ENCODE results near the gene CDC37L1. TPM values are rescaled to one million over a fixed set of nuclear protein-coding genes. Genes with fewer than 3 reads are reported as not detected.

The CDC37L1 gene
- total and polyA plus RNA-seq, 10 donors: 5.3 to 21.2 (median 12.5) TPM

- no peak for DNase-seq
- WGBS, 5 donors: 77 to 91% (median 85%) methylated on average over 4 of the region's 4 CpGs
- Histone ChIP-seq H3K4me3 (no peak overlapping the region), H3K27ac (no peak overlapping the region), H3K9me3 (no peaks in the 10 kb centered on the region), H3K27me3 (replicated peaks in 1 of 7) (no peaks in the 10 kb centered on the region), H3K36me3 (peaks cover 0 to 93% (median 17%) of the 10 kb centered on the region in 6 donors), H3K4me1 (no peaks in the 10 kb centered on the region)
- TF ChIP-seq, protein P1, sequence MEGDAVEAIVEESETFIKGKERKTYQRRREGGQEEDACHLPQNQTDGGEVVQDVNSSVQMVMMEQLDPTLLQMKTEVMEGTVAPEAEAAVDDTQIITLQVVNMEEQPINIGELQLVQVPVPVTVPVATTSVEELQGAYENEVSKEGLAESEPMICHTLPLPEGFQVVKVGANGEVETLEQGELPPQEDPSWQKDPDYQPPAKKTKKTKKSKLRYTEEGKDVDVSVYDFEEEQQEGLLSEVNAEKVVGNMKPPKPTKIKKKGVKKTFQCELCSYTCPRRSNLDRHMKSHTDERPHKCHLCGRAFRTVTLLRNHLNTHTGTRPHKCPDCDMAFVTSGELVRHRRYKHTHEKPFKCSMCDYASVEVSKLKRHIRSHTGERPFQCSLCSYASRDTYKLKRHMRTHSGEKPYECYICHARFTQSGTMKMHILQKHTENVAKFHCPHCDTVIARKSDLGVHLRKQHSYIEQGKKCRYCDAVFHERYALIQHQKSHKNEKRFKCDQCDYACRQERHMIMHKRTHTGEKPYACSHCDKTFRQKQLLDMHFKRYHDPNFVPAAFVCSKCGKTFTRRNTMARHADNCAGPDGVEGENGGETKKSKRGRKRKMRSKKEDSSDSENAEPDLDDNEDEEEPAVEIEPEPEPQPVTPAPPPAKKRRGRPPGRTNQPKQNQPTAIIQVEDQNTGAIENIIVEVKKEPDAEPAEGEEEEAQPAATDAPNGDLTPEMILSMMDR (IDR thresholded peaks at IDR 0.05 in 8 of 11, conservative IDR thresholded peaks at IDR 0.05 in 3 of 11): no peak
- no peak for TF ChIP-seq POLR2AphosphoS5 (IDR thresholded peaks at IDR 0.05)
- intact Hi-C loops (cut with DNase I; ENCODE audit: low total_unique reads): no loop called here
Measured at GRCh38 chr9:4706971-4707622, 27.7 kb downstream of the CDC37L1 start.

DNA sequence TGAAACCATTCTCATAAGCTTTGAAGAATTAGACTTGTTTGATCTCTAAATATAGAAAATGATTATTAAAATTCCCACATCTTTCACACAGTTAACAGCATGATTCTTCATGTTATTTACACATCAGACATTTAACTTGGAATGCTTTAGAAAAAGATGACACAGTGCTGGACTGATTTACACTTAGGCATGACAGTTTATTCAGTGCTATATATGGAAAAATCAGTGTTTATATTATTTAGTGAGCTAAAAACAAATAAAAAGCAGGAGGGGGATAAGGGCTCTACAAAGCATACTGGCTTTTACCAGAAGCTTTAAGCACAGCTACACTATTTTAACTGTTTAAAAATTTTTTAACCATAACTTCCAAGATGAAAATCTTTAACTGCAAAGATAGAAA is 30.0 kb downstream of the CDC37L1 start:
- Histone ChIP-seq H3K9me3 (no peaks in the 10 kb centered on the region), H3K27me3 (replicated peaks in 1 of 7) (no peaks in the 10 kb centered on the region), H3K36me3 (peaks cover 0 to 90% (median 16%) of the 10 kb centered on the region in 6 donors), H3K4me1 (no peaks in the 10 kb centered on the region), H3K27ac (no peak overlapping the region), H3K4me3 (no peak overlapping the region)
- DNase-seq: no peak
- TF ChIP-seq, protein P1 (IDR thresholded peaks at IDR 0.05 in 8 of 11, conservative IDR thresholded peaks at IDR 0.05 in 3 of 11): no peak
- TF ChIP-seq POLR2A (IDR thresholded peaks at IDR 0.05): no peak
- TF ChIP-seq POLR2AphosphoS5 (IDR thresholded peaks at IDR 0.05): no peak
- intact Hi-C loops (cut with DNase I; ENCODE audit: low total_unique reads): no loop called here

- no peak for DNase-seq
Measured at GRCh38 chr9:4713849-4714248, 34.5 kb downstream of the CDC37L1 start.

DNA sequence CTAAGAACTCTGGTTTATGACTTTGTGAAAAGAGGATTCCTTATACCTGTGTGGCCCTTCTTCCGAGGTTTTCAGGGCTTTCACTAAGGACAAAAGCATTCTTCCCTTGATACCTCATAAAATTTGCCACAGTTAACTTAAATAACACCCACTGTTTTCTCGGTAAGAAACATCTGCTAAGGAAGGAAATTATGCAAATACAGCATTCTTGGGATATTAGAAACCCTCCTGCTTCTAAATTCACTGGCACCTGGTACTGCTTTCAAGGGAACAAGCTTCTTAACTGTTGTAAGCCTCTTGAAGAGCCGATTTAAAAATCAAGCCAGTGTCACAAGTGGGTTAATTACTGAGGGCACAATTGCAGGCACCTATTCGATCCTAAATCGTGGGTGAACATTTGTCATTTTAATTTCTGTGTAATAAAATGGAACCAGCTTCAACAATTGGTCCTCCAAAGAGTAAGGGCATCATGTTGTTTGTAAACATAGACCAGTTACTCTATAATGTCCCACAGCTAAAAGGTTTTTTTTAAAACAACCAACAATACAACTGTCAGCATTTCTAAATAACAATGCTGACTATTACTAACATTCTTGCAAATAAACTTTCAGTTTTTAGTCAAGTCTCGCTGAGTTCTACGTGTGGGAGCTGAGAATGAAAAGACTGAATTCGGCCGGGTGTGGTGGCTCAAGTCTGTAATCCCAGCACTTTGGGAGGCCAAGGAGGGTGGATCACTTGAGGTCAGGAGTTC is 35.1 kb downstream of the CDC37L1 start:
- Histone ChIP-seq H3K27ac (no peak overlapping the region), H3K27me3 (replicated peaks in 1 of 7) (no peaks in the 10 kb centered on the region), H3K36me3 (peaks cover 0 to 95% (median 55%) of the 10 kb centered on the region in 6 donors), H3K9me3 (no peaks in the 10 kb centered on the region), H3K4me3 (no peak overlapping the region), H3K4me1 (no peaks in the 10 kb centered on the region)
- no peak for DNase-seq
- intact Hi-C loops (cut with DNase I; ENCODE audit: low total_unique reads): no loop called here
- TF ChIP-seq POLR2AphosphoS5 (IDR thresholded peaks at IDR 0.05) (no peak), POLR2A (IDR thresholded peaks at IDR 0.05) (no peak)
- TF ChIP-seq, protein P1 (IDR thresholded peaks at IDR 0.05 in 8 of 11, conservative IDR thresholded peaks at IDR 0.05 in 3 of 11): no peak
- WGBS, 5 donors: 81 to 86% (median 81%) methylated on average over 9 of the region's 9 CpGs

More at GRCh38 chr9:4713849-4714248, 34.5 kb downstream of the CDC37L1 start:
- Histone ChIP-seq H3K4me3 (no peak overlapping the region), H3K36me3 (peaks cover 0 to 95% (median 51%) of the 10 kb centered on the region in 6 donors), H3K27ac (no peak overlapping the region), H3K4me1 (no peaks in the 10 kb centered on the region), H3K27me3 (replicated peaks in 1 of 7) (no peaks in the 10 kb centered on the region), H3K9me3 (no peaks in the 10 kb centered on the region)
- 59 to 77% (median 67%) methylated on average over 7 of the region's 7 CpGs for WGBS, 5 donors
- intact Hi-C loops (cut with DNase I; ENCODE audit: low total_unique reads): no loop called here
- no peak for TF ChIP-seq POLR2A (IDR thresholded peaks at IDR 0.05)
- TF ChIP-seq, protein P1 (IDR thresholded peaks at IDR 0.05 in 8 of 11, conservative IDR thresholded peaks at IDR 0.05 in 3 of 11): no peak
- TF ChIP-seq POLR2AphosphoS5 (IDR thresholded peaks at IDR 0.05): no peak

Data from spleen (tissue), 11 donors.